HepG2 (cell line): ENCODE data around the gene DUOXA2. TPM values are rescaled to one million over a fixed set of nuclear protein-coding genes. Genes with fewer than 3 reads are reported as not detected.

Source experiments
- CBX1 ChIP-seq: IDR thresholded peaks from one replicate; pipeline ENCODE4 v1.6.1; 2016; ENCODE audit warnings: antibody characterized with exemption, low read depth
- HNRNPL ChIP-seq: fragments of 200-400 bp; formaldehyde crosslinking; IDR thresholded peaks from 2 replicates; pipeline ENCODE4 v1.6.1; 2017; ENCODE audit warnings: mild to moderate bottlenecking, low read depth, low read length
- PREB ChIP-seq: sonication (generic); formaldehyde crosslinking; IDR thresholded peaks from 2 replicates; pipeline ENCODE4 v1.4.0; 2020; ENCODE audit warnings: missing genetic modification reagents
- TARDBP ChIP-seq: sonication (generic); formaldehyde crosslinking; IDR thresholded peaks from 2 replicates; pipeline ENCODE4 v1.8.0; 2022; ENCODE audit warnings: mild to moderate bottlenecking, missing genetic modification reagents
- ZBTB33 ChIP-seq: sonication (generic); formaldehyde crosslinking; IDR thresholded peaks from 2 replicates; pipeline ENCODE4 v1.4.0; 2020; ENCODE audit warnings: missing genetic modification reagents
- ZNF670 ChIP-seq: sonication (generic); formaldehyde crosslinking; IDR thresholded peaks from 2 replicates; pipeline ENCODE4 v1.8.0; 2022; ENCODE audit warnings: mild to moderate bottlenecking, missing genetic modification reagents, borderline replicate concordance
- polyA plus RNA-seq, 8 experiments: library from polyadenylated mRNA; depleted of rRNA in 3 of 8; stranded (reverse) in 7 of 8; unstranded in 1 of 8; fragments of >200 nt; fragmentation: Illumina TruSeq in 4 of 8; extraction: Trizol in 4 of 8; gene quantifications; 2 replicates each; pipeline versions ENCODE4 v1.2.1 to v1.2.3, GENCODE V29; 2011 to 2016; ENCODE audit warnings: low read depth in 4 of 8, missing spikeins in 1 of 8, mixed read lengths in 1 of 8; ENCODE audit not compliant: insufficient read depth in 1 of 8
- total RNA-seq, 5 experiments: library from RNA; depleted of rRNA; stranded (reverse); fragments of >200 nt; fragmentation: Illumina TruSeq; extraction: Trizol; gene quantifications; 2 replicates each; pipeline ENCODE4 v1.2.3, GENCODE V29; 2016; ENCODE audit warnings: low read depth in 1 of 5
- TF ChIP-seq, protein P1 (sequence below): sonication (generic); formaldehyde crosslinking; IDR thresholded peaks from 2 replicates; pipeline ENCODE4 v1.4.0; 2020; ENCODE audit warnings: missing genetic modification reagents, borderline replicate concordance
- TF ChIP-seq, protein P2 (sequence below): sonication (generic); formaldehyde crosslinking; IDR thresholded peaks from 2 replicates; pipeline ENCODE4 v1.5.0; 2020; ENCODE audit warnings: missing genetic modification reagents
- TF ChIP-seq, protein P3 (sequence below): IDR thresholded peaks from 2 replicates; pipeline ENCODE4 v1.6.1; 2016; ENCODE audit warnings: mild to moderate bottlenecking

The DUOXA2 gene
- total and polyA plus RNA-seq, 2 of the 13 experiments (the other 11 are each of a cell fraction or from before 2014, with no cell fraction given) = 0.32 TPM; not detected in 1

DNA sequence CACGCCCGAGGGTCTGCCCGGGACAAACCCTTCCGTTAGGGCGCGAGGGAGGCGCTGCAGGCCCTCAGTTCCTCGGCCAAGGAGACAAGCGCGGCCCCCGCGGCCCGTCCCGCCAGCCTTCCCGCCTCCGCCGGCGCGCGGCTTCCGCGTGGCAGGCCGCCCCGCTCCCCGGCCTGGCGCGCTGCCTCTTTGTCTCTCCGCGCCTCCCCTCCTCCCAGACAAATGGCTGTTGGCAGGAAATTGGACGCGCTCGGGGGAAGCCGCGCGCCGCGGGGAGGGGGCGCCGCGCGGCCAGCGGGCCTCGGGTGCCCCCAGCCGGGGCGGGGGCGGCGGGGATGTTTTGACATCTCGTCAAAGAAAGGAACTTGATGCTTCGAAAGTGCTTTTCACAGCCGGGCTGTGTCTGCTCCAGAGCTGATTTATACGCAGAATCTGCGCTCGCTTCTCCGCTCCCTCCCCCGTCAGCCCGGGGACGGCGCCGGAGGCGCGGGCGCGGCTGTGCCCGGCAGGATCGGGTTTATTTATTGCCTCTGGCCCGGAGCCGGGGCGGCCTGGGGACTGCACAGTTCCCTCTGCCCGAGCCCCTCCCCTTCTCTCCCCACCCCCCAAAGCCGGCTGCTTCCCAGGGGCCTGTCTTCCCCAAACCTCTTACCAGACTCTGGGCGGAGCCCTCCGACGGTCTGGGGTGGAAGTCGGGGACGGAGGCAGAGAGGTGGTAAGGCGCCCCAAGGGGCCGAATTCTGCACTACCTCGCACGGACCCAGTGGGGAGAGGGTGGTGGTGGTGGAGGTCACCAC lies 52.9 kb downstream of the DUOXA2 start (continued):
- no peak for TF ChIP-seq ZBTB33
- TF ChIP-seq PREB (CRISPR knock-in tag) = no peak
- TF ChIP-seq, protein P1, sequence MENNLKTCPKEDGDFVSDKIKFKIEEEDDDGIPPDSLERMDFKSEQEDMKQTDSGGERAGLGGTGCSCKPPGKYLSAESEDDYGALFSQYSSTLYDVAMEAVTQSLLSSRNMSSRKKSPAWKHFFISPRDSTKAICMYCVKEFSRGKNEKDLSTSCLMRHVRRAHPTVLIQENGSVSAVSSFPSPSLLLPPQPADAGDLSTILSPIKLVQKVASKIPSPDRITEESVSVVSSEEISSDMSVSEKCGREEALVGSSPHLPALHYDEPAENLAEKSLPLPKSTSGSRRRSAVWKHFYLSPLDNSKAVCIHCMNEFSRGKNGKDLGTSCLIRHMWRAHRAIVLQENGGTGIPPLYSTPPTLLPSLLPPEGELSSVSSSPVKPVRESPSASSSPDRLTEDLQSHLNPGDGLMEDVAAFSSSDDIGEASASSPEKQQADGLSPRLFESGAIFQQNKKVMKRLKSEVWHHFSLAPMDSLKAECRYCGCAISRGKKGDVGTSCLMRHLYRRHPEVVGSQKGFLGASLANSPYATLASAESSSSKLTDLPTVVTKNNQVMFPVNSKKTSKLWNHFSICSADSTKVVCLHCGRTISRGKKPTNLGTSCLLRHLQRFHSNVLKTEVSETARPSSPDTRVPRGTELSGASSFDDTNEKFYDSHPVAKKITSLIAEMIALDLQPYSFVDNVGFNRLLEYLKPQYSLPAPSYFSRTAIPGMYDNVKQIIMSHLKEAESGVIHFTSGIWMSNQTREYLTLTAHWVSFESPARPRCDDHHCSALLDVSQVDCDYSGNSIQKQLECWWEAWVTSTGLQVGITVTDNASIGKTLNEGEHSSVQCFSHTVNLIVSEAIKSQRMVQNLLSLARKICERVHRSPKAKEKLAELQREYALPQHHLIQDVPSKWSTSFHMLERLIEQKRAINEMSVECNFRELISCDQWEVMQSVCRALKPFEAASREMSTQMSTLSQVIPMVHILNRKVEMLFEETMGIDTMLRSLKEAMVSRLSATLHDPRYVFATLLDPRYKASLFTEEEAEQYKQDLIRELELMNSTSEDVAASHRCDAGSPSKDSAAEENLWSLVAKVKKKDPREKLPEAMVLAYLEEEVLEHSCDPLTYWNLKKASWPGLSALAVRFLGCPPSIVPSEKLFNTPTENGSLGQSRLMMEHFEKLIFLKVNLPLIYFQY (CRISPR knock-in tag) = no peak
- TF ChIP-seq, protein P2, sequence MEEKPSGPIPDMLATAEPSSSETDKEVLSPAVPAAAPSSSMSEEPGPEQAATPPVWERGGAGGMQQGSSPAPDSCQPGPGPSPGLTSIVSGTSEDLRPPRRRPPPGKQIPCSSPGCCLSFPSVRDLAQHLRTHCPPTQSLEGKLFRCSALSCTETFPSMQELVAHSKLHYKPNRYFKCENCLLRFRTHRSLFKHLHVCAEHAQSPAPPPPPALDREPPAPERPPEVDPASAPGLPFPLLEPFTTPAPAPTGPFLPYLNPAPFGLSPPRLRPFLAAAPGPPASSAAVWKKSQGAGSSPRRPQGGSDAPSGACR (CRISPR knock-in tag) = no peak
- no peak for TF ChIP-seq TARDBP
- TF ChIP-seq, protein P3, sequence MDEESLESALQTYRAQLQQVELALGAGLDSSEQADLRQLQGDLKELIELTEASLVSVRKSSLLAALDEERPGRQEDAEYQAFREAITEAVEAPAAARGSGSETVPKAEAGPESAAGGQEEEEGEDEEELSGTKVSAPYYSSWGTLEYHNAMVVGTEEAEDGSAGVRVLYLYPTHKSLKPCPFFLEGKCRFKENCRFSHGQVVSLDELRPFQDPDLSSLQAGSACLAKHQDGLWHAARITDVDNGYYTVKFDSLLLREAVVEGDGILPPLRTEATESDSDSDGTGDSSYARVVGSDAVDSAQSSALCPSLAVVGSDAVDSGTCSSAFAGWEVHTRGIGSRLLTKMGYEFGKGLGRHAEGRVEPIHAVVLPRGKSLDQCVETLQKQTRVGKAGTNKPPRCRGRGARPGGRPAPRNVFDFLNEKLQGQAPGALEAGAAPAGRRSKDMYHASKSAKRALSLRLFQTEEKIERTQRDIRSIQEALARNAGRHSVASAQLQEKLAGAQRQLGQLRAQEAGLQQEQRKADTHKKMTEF (CRISPR knock-in tag) = peak; percentile 3; the same call in 1 of the 2 replicates
- TF ChIP-seq ZNF670 (CRISPR knock-in tag) = no peak
- peak; percentile 36 for TF ChIP-seq CBX1
- no peak for TF ChIP-seq HNRNPL
